Adrenal gland (tissue), 5 donors: ENCODE results near the gene CLSTN1.

Source experiments
- POLR2A ChIP-seq, 2 donors: fragments of 450-650 bp; IDR thresholded peaks; one replicate each; pipeline ENCODE4 v1.6.1; 2017; ENCODE audit warnings: antibody characterized with exemption in 2 of 2, mild to moderate bottlenecking in 2 of 2, moderate library complexity in 1 of 2
- TF ChIP-seq, protein P1 (sequence below), 6 experiments: fragments of 450-650 bp in 4 of 6; fragments of 200-600 bp in 2 of 6; sonication (generic) in 1 of 6; IDR thresholded peaks; 1 replicate in 5 of 6; 2 replicates in 1 of 6; pipeline versions ENCODE4 v1.5.1 to v1.8.0; 2016 to 2021; ENCODE audit warnings: antibody characterized with exemption in 6 of 6, mild to moderate bottlenecking in 2 of 6, moderate library complexity in 1 of 6
- donor health status: DM: no; HTN: no; CAD: no.

DNA sequence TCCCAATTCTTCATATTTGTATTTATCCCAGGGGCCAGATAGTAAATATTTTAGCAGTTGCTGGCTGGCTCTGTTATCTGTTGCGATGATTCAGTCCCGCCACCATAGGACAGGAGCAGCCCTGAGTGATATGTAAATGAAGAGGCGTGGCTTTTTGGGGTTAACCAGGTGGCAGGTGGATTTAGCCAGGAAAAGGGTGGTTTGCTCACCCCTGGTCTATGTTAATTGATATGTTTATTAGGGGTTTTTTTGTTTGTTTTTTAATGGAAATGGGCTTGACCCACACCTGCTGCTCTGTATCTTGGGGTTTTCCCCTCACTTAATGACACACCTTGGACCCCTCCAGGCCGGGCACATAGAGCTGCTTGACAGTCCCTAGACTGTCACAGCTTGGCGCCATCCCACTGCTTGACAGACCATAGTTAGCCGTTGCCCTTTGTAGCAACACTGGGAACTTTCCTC lies 109.5 kb downstream of the CLSTN1 start:
- TF ChIP-seq, protein P1, sequence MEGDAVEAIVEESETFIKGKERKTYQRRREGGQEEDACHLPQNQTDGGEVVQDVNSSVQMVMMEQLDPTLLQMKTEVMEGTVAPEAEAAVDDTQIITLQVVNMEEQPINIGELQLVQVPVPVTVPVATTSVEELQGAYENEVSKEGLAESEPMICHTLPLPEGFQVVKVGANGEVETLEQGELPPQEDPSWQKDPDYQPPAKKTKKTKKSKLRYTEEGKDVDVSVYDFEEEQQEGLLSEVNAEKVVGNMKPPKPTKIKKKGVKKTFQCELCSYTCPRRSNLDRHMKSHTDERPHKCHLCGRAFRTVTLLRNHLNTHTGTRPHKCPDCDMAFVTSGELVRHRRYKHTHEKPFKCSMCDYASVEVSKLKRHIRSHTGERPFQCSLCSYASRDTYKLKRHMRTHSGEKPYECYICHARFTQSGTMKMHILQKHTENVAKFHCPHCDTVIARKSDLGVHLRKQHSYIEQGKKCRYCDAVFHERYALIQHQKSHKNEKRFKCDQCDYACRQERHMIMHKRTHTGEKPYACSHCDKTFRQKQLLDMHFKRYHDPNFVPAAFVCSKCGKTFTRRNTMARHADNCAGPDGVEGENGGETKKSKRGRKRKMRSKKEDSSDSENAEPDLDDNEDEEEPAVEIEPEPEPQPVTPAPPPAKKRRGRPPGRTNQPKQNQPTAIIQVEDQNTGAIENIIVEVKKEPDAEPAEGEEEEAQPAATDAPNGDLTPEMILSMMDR (IDR thresholded peaks at IDR 0.05): no peak
- no peak for TF ChIP-seq POLR2A (IDR thresholded peaks at IDR 0.05)
